GM12878 (cell line): ENCODE results near the gene CHMP6. TPM values are rescaled to one million over a fixed set of nuclear protein-coding genes. Genes with fewer than 3 reads are reported as not detected.

Source experiments
- ATAC-seq: fragments of 200-7000 bp; cut with Tn5 transposase; 3 replicates; pipeline ENCODE4 v1.9.1; 2020; ENCODE audit warnings: mild to moderate bottlenecking, moderate library complexity
- BruUV-seq: library from RNA; stranded (reverse); fragments of 400-500 nt; replicated peaks from 2 replicates; lab custom pipeline; 2021; lab: Mats Ljungman, UMichigan
- CTCF ChIA-PET: fragments of 300-600 bp; sonication (Branson Sonifier 250); formaldehyde crosslinking; extraction: SDS; loops from one replicate; lab custom pipeline; 2021; ENCODE audit warnings: inconsistent platforms; lab: Yijun Ruan, JAX
- POLR2A ChIA-PET: fragments of 350-600 bp; formaldehyde crosslinking; extraction: SDS; loops from one replicate; lab custom pipeline; 2021; ENCODE audit warnings: inconsistent platforms; lab: Charles Lee
- RAD21 ChIA-PET: fragments of 300-600 bp; sonication (Branson Sonifier 250); formaldehyde crosslinking; loops from one replicate; lab custom pipeline; 2023; ENCODE audit warnings: antibody characterized with exemption; ENCODE audit not compliant: unreplicated experiment; lab: Charles Lee
- SMC1A ChIA-PET: fragments of 300-600 bp; sonication (Branson Sonifier 250); formaldehyde crosslinking; loops from one replicate; lab custom pipeline; 2023; ENCODE audit not compliant: unreplicated experiment, uncharacterized antibody; lab: Charles Lee
- DNase-seq: peaks from one replicate; pipeline ENCODE4 v3.0.0-alpha.2; 2011; ENCODE audit warnings: low read depth, low spot score
- FAIRE-seq: peaks from 3 replicates; lab custom pipeline; 2011; peaks lifted over from hg19 to GRCh38; lab: Jason Lieb, UNC
- H2AFZ ChIP-seq: 2 replicates; pipeline ENCODE4 v1.6.0; 2011; ENCODE audit warnings: low read depth, low read length, control low read depth; ENCODE audit not compliant: control insufficient read depth
- H3K27ac ChIP-seq: 2 replicates; pipeline ENCODE4 v1.5.1; 2011; ENCODE audit warnings: control low read depth; ENCODE audit not compliant: control insufficient read depth, insufficient read depth
- H3K27me3 ChIP-seq, 2 experiments: replicated peaks in 1 of 2; 2 replicates each; pipeline versions ENCODE4 v1.6.0 to v1.6.1; 2011; ENCODE audit warnings: low read length in 1 of 2; ENCODE audit not compliant: control insufficient read depth in 2 of 2, insufficient read depth in 2 of 2
- H3K36me3 ChIP-seq, 2 experiments: 2 replicates each; pipeline ENCODE4 v1.5.1; 2011; ENCODE audit warnings: low read length in 1 of 2; ENCODE audit not compliant: control insufficient read depth in 2 of 2, insufficient read depth in 2 of 2
- H3K4me1 ChIP-seq: 2 replicates; pipeline ENCODE4 v1.6.1; 2011; ENCODE audit warnings: mild to moderate bottlenecking, low read length, moderate library complexity, mixed read lengths; ENCODE audit not compliant: control insufficient read depth, insufficient read depth
- H3K4me2 ChIP-seq: 2 replicates; pipeline ENCODE4 v1.6.0; 2011; ENCODE audit warnings: control low read depth; ENCODE audit not compliant: control insufficient read depth, insufficient read depth
- H3K4me3 ChIP-seq: fragments of 200-600 bp; sonication (generic); 2 replicates; pipeline ENCODE4 v1.5.1; 2016
- H3K79me2 ChIP-seq: 2 replicates; pipeline ENCODE4 v1.6.0; 2011; ENCODE audit warnings: low read length; ENCODE audit not compliant: control insufficient read depth, insufficient read depth
- H3K9ac ChIP-seq: 2 replicates; pipeline ENCODE4 v1.8.0; 2011; ENCODE audit warnings: low read length, control low read depth, mixed read lengths; ENCODE audit not compliant: control insufficient read depth, insufficient read depth
- H3K9me3 ChIP-seq: replicated peaks from 3 replicates; pipeline ENCODE4 v1.5.1; 2011; ENCODE audit warnings: mild to moderate bottlenecking, low read length; ENCODE audit not compliant: control insufficient read depth, insufficient read depth
- H4K20me1 ChIP-seq: 2 replicates; pipeline ENCODE4 v1.6.0; 2011; ENCODE audit not compliant: control insufficient read depth, insufficient read depth
- CEBPB ChIP-seq, 2 experiments: fragments of 150-350 bp in 1 of 2; IDR thresholded peaks; 2 replicates each; pipeline ENCODE4 v1.6.1; 2012 to 2014; ENCODE audit warnings: low read depth in 2 of 2, low read length in 2 of 2, borderline replicate concordance in 1 of 2, inconsistent platforms in 1 of 2
- CHD4 ChIP-seq: fragments of 200-600 bp; sonication (generic); IDR thresholded peaks from 2 replicates; pipeline ENCODE4 v1.6.1; 2016; ENCODE audit warnings: mild to moderate bottlenecking
- EP300 ChIP-seq, 2 experiments: fragments of 150-350 bp in 1 of 2; IDR thresholded peaks; 2 replicates each; pipeline ENCODE4 v1.6.1; 2011 to 2012; ENCODE audit warnings: low read depth in 2 of 2, low read length in 2 of 2, borderline replicate concordance in 1 of 2, improper control_type of control experiment in 1 of 2, inconsistent platforms in 1 of 2; ENCODE audit not compliant: control insufficient read depth in 1 of 2
- EZH2 ChIP-seq: IDR thresholded peaks from 2 replicates; pipeline ENCODE4 v1.6.1; 2012; ENCODE audit warnings: low read depth, mild to moderate bottlenecking, control low read depth, inconsistent platforms, low read length, borderline replicate concordance; ENCODE audit not compliant: control insufficient read depth
- FOS ChIP-seq: IDR thresholded peaks from 3 replicates; pipeline ENCODE4 v1.6.1; 2011; ENCODE audit warnings: borderline replicate concordance; ENCODE audit not compliant: insufficient read length; ENCODE audit errors: extremely low read depth
- FOXM1 ChIP-seq: IDR thresholded peaks from 2 replicates; pipeline ENCODE4 v1.6.1; 2012; ENCODE audit warnings: low read depth, mild to moderate bottlenecking, inconsistent platforms, low read length, moderate library complexity
- HCFC1 ChIP-seq: fragments of 150-350 bp; IDR thresholded peaks from 2 replicates; pipeline ENCODE4 v1.6.1; 2014; ENCODE audit warnings: low read length
- IKZF1 ChIP-seq: fragments of 450-650 bp; conservative IDR thresholded peaks from 2 replicates; pipeline ENCODE4 v1.6.1; 2017; ENCODE audit warnings: antibody characterized with exemption, mild to moderate bottlenecking
- KLF5 ChIP-seq: fragments of 450-650 bp; IDR thresholded peaks from 2 replicates; pipeline ENCODE4 v1.6.1; 2014; ENCODE audit warnings: mild to moderate bottlenecking; ENCODE audit not compliant: partially characterized antibody
- NBN ChIP-seq: fragments of 450-650 bp; IDR thresholded peaks from 2 replicates; pipeline ENCODE4 v1.6.1; 2016
- RELA ChIP-seq: fragments of 450-650 bp; IDR thresholded peaks from 2 replicates; pipeline ENCODE4 v1.8.0; 2014; ENCODE audit warnings: borderline replicate concordance; ENCODE audit not compliant: partially characterized antibody
- SMAD5 ChIP-seq: IDR thresholded peaks from 2 replicates; pipeline ENCODE4 v1.6.1; 2016; ENCODE audit warnings: antibody characterized with exemption, low read depth
- SUZ12 ChIP-seq: fragments of 200-600 bp; sonication (generic); IDR thresholded peaks from one replicate; pipeline ENCODE4 v1.6.1; 2018; ENCODE audit warnings: antibody characterized with exemption, mild to moderate bottlenecking; ENCODE audit not compliant: unreplicated experiment
- ZNF384 ChIP-seq: IDR thresholded peaks from 2 replicates; pipeline ENCODE4 v1.6.1; 2012; ENCODE audit warnings: low read depth, mild to moderate bottlenecking, low read length, improper control_type of control experiment, borderline replicate concordance
- WGBS: methylation state at CpG from one replicate; pipeline ENCODE4 v1.1.6; 2016; ENCODE audit warnings: low lambda C conversion rate; ENCODE audit not compliant: insufficient replicate concordance, insufficient coverage; ENCODE audit errors: missing lambda C conversion rate; 5-methylcytosine and 5-hydroxymethylcytosine counted together
- in situ Hi-C: fragments of 300-500 bp; cut with MboI; formaldehyde crosslinking; loops from 9 replicates; pipeline ENCODE4 v1.14.3; 2018; ENCODE audit warnings: mixed read lengths
- intact Hi-C: fragments of 100-400 bp; cut with micrococcal nuclease; formaldehyde crosslinking; loops from one replicate; pipeline ENCODE4 v1.14.2; 2022; ENCODE audit not compliant: unreplicated experiment
- polyA plus RNA-seq, 11 experiments: library from polyadenylated mRNA; depleted of rRNA in 4 of 11; unstranded in 6 of 11; stranded (reverse) in 5 of 11; fragments of >200 nt; fragmentation: Nextera tagmentation in 4 of 11; fragmentation: Illumina TruSeq in 1 of 11; extraction: Ambion mirVana in 4 of 11; extraction: Trizol in 1 of 11; gene quantifications; 1 replicate in 1 of 11; 2 replicates in 10 of 11; pipeline versions ENCODE4 v1.2.1 to v1.2.3, GENCODE V29; 2011 to 2016; ENCODE audit warnings: inconsistent platforms in 2 of 11, missing spikeins in 2 of 11, low read depth in 1 of 11
- total RNA-seq, 4 experiments: library from RNA; depleted of rRNA in 3 of 4; stranded (reverse); fragments of >200 nt in 3 of 4; fragmentation: Illumina TruSeq in 1 of 4; extraction: Trizol in 1 of 4; gene quantifications; 2 replicates each; pipeline versions ENCODE4 v1.2.1 to v1.2.3, GENCODE V29; 2013 to 2021

Gene CHMP6
- total and polyA plus RNA-seq, 10 of the 15 experiments (the other 5 are each of a cell fraction or from before 2014, with no cell fraction given): 0.21 to 37.9 (median 14.7) TPM

DNA sequence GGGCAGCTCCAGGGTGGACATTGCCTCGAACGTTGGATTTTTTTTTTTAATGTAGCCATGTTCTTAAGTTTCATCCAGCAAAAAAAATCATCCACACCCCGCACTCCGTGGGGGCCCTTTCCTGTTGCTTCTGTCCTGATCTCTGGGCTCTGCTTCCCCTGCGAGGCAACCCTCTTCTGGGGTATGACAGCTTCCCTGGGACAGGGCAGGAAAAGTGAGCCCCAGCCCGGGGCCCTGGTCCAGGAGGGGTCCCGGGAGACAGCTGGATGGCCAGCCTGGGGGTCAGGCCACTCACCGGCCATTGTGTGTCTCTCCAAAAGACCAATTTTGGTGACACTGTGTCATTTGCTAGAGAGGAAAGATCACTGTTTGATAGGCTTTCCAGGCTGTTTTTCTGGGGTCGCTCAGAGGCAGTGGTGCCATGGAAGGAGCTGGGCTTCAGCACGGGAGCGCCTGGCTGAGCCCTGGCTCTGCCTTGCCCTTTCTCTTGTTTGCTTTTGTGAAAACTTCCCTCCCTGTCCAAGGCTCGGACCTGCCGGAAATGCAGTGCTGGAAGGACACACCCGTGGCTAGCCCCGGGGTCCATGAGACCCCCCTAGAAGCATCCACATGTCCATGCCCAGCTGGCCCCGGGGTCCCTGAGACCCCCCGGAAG lies 41.0 kb upstream of the CHMP6 start:
- ATAC-seq: no peak
- no peaks in the 10 kb centered on the region for H3K9me3 ChIP-seq

DNA sequence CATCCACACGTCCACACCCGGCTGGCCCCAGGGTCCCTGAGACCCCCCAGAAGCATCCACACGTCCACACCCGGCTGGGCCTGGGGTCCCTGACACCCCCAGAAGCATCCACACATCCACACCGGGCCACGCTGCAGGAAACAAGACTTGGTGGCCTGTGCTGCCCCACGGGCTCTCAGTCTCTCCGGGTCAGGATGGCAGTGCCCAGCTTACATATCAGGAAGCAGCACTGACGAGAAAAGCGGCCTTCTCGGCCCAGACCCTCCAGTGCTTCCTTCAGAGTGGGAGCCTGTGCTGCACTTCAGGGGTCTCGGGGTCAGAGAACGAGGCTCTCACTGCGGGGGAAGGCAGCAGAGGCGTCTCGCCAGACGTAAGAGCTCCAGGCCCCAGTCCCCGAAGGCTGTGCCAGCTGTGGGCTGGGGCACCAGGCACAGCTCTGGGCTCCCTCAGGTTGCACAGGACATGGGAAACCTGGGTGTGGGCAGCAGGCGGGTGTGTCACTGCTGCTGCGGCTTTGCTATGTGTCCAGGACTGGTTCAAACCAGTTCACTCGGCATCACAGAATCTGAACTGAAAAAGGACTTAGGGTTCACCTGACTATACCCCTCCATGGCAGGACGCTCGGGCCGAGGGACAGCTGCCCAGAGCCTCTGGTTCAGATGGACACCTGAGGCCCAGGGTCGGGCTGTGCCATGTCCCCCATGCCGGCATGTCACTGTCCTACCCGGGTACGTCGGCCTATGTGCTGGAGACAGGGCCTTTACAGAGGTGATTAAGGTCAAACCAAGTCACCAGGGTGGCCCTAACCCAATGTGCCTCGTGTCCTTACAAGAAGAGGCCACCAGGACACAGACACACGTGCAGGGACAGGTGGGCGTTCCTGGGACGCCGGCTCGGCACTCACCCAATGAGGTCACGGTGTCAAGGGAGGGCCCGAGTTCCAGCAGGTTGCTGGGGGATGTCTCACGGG lies 40.2 kb upstream of the CHMP6 start:
- no peaks in the 10 kb centered on the region for H3K27me3 ChIP-seq
- no peaks in the 10 kb centered on the region for H3K9me3 ChIP-seq
- BruUV-seq: no TSS peak
- DNase-seq: no peak
- H3K27ac ChIP-seq: no peak overlapping the region
- CTCF ChIA-PET: no interaction called here
- ATAC-seq: no peak
- no peak overlapping the region for H3K4me2 ChIP-seq
- peaks cover 0 to 3% of the 10 kb centered on the region in 2 experiments; a peak in 2 of 4 replicates for H3K36me3 ChIP-seq
- H3K4me3 ChIP-seq: no peak overlapping the region
- RAD21 ChIA-PET: no interaction called here
- SMC1A ChIA-PET: no interaction called here
- no peak overlapping the region for H2AFZ ChIP-seq
- no peak overlapping the region for H3K9ac ChIP-seq
- no peaks in the 10 kb centered on the region for H3K4me1 ChIP-seq
- FAIRE-seq: no peak
- POLR2A ChIA-PET: no interaction called here
- intact Hi-C loops (no loop called here), in situ Hi-C loops (no loop called here)
- no peaks in the 10 kb centered on the region for H3K79me2 ChIP-seq
- 98% methylated on average over 38 of the region's 38 CpGs for WGBS
- no peaks in the 10 kb centered on the region for H4K20me1 ChIP-seq
- TF ChIP-seq ZNF384 (no peak), IKZF1 (no peak), EP300 (IDR thresholded peaks at IDR 0.05; ENCODE audit: borderline replicate concordance in 1 of 2, control insufficient read depth in 1 of 2, low read depth in 2 of 2, low read length in 2 of 2) (no peak), RELA (no peak), EZH2 (no peak), SMAD5 (no peak), KLF5 (no peak), FOS (no peak), SUZ12 (no peak)

More for the DNA sequence above, 41.0 kb upstream of the CHMP6 start:
- ChIA-PET RAD21 (no interaction called here), CTCF (no interaction called here), SMC1A (no interaction called here), POLR2A (no interaction called here)
- intact Hi-C loops (no loop called here), in situ Hi-C loops (no loop called here)
- Histone ChIP-seq H3K36me3 (peaks cover 0 to 3% of the 10 kb centered on the region in 2 experiments; a peak in 2 of 4 replicates), H3K27ac (no peak overlapping the region), H3K4me2 (no peak overlapping the region), H3K79me2 (no peaks in the 10 kb centered on the region)
- BruUV-seq: no TSS peak
- no peak for FAIRE-seq
- TF ChIP-seq HCFC1 (no peak), FOXM1 (no peak), CEBPB (IDR thresholded peaks at IDR 0.05; ENCODE audit: borderline replicate concordance in 1 of 2, low read depth in 2 of 2, low read length in 2 of 2) (no peak), NBN (no peak), CHD4 (no peak)
- TF ChIP-seq, all 136 proteins: peak for 0
- Histone ChIP-seq H3K9ac (no peak overlapping the region), H3K4me3 (no peak overlapping the region), H4K20me1 (no peaks in the 10 kb centered on the region), H3K27me3 (no peaks in the 10 kb centered on the region), H2AFZ (no peak overlapping the region), H3K4me1 (no peaks in the 10 kb centered on the region)
- 97% methylated on average over 17 of the region's 17 CpGs for WGBS
- no peak for DNase-seq
